IMR-90 (cell line): ENCODE results near the gene FLII. TPM values are rescaled to one million over a fixed set of nuclear protein-coding genes. Genes with fewer than 3 reads are reported as not detected.

ENCODE experiments used
- ATAC-seq: fragments of 200-7000 bp; cut with Tn5 transposase; 2 replicates; pipeline ENCODE4 v1.9.1; 2020; ENCODE audit warnings: low read depth, mild to moderate bottlenecking, moderate library complexity
- BruUV-seq: library from RNA; stranded (reverse); fragments of 400-500 nt; replicated peaks from 2 replicates; lab custom pipeline; 2021; lab: Mats Ljungman, UMichigan
- CTCF ChIA-PET: fragments of 300-600 bp; formaldehyde crosslinking; extraction: SDS; loops from one replicate; lab custom pipeline; 2021; ENCODE audit warnings: antibody characterized with exemption; lab: Yijun Ruan, JAX
- POLR2A ChIA-PET: fragments of 300-600 bp; sonication (Branson Sonifier 250); formaldehyde crosslinking; loops from one replicate; lab custom pipeline; 2022; ENCODE audit warnings: antibody characterized with exemption; ENCODE audit not compliant: unreplicated experiment; lab: Charles Lee
- DNase-seq: peaks from one replicate; pipeline ENCODE4 v3.0.0; 2013
- H2AFZ ChIP-seq: replicated peaks from 2 replicates; pipeline ENCODE3; 2013; ENCODE audit warnings: low read length, mild to moderate bottlenecking; ENCODE audit not compliant: poor library complexity
- H2AK5ac ChIP-seq: 2 replicates; pipeline ENCODE4 v1.6.1; 2013; ENCODE audit warnings: low read depth, low read length, inconsistent platforms
- H2AK9ac ChIP-seq: replicated peaks from 2 replicates; pipeline ENCODE3; 2013; ENCODE audit warnings: mild to moderate bottlenecking, low read depth, low read length, moderate library complexity; ENCODE audit not compliant: poor library complexity
- H2BK120ac ChIP-seq: 2 replicates; pipeline ENCODE4 v1.6.1; 2013; ENCODE audit warnings: low read depth, low read length, inconsistent platforms
- H2BK15ac ChIP-seq: 3 replicates; pipeline ENCODE4 v1.6.1; 2013; ENCODE audit warnings: low read depth, low read length, inconsistent platforms
- H2BK20ac ChIP-seq: 2 replicates; pipeline ENCODE4 v1.6.1; 2013; ENCODE audit warnings: low read depth, mild to moderate bottlenecking, inconsistent platforms, low read length, moderate library complexity
- H2BK5ac ChIP-seq: 2 replicates; pipeline ENCODE4 v1.6.1; 2013; ENCODE audit warnings: mild to moderate bottlenecking, low read depth, low read length, inconsistent platforms; ENCODE audit not compliant: poor library complexity, severe bottlenecking
- H3K14ac ChIP-seq: replicated peaks from 2 replicates; pipeline ENCODE4 v1.6.1; 2013; ENCODE audit warnings: low read depth, low read length, inconsistent platforms
- H3K18ac ChIP-seq: 2 replicates; pipeline ENCODE4 v1.6.1; 2013; ENCODE audit warnings: low read depth, low read length, control low read depth
- H3K23ac ChIP-seq: 2 replicates; pipeline ENCODE4 v1.6.1; 2013; ENCODE audit warnings: low read depth, low read length, inconsistent platforms
- H3K27ac ChIP-seq: 2 replicates; pipeline ENCODE4 v1.5.1; 2013; ENCODE audit warnings: mild to moderate bottlenecking, control low read depth, low read length; ENCODE audit not compliant: insufficient read depth
- H3K27me3 ChIP-seq: 2 replicates; pipeline ENCODE4 v1.6.1; 2013; ENCODE audit warnings: low read length; ENCODE audit not compliant: control insufficient read depth, insufficient read depth
- H3K36me3 ChIP-seq: 2 replicates; pipeline ENCODE4 v1.6.1; 2013; ENCODE audit warnings: low read length, mixed read lengths; ENCODE audit not compliant: control insufficient read depth, insufficient read depth
- H3K4ac ChIP-seq: 2 replicates; pipeline ENCODE4 v1.6.1; 2013; ENCODE audit warnings: low read depth, low read length, inconsistent platforms
- H3K4me1 ChIP-seq: 2 replicates; pipeline ENCODE4 v1.6.1; 2013; ENCODE audit warnings: low read length, mixed read lengths; ENCODE audit not compliant: control insufficient read depth, insufficient read depth
- H3K4me2 ChIP-seq: 2 replicates; pipeline ENCODE4 v1.6.1; 2013; ENCODE audit warnings: low read depth, mild to moderate bottlenecking, control low read depth, low read length, moderate library complexity
- H3K4me3 ChIP-seq: 2 replicates; pipeline ENCODE4 v1.5.1; 2013; ENCODE audit warnings: low read depth, mild to moderate bottlenecking, control low read depth, low read length, moderate library complexity; ENCODE audit not compliant: insufficient read depth
- H3K56ac ChIP-seq: 2 replicates; pipeline ENCODE4 v1.6.1; 2013; ENCODE audit warnings: low read length, inconsistent platforms; ENCODE audit not compliant: insufficient read depth; ENCODE audit errors: extremely low read depth
- H3K79me1 ChIP-seq, 2 experiments: 2 replicates each; pipeline ENCODE4 v1.6.1; 2013; ENCODE audit warnings: low read length in 2 of 2, inconsistent platforms in 1 of 2, low read depth in 1 of 2
- H3K9ac ChIP-seq: 2 replicates; pipeline ENCODE4 v1.6.1; 2013; ENCODE audit warnings: low read depth, low read length, control low read depth
- H3K9me1 ChIP-seq: 2 replicates; pipeline ENCODE4 v1.6.1; 2013; ENCODE audit warnings: low read length, inconsistent platforms; ENCODE audit not compliant: insufficient read depth
- H3K9me3 ChIP-seq: 2 replicates; pipeline ENCODE4 v1.6.1; 2013; ENCODE audit warnings: low read length; ENCODE audit not compliant: control insufficient read depth, insufficient read depth
- H4K20me1 ChIP-seq: 2 replicates; pipeline ENCODE4 v1.6.1; 2013; ENCODE audit warnings: low read length, inconsistent platforms; ENCODE audit not compliant: insufficient read depth
- H4K5ac ChIP-seq: 2 replicates; pipeline ENCODE4 v1.6.1; 2013; ENCODE audit warnings: mild to moderate bottlenecking, low read depth, low read length, control low read depth
- H4K8ac ChIP-seq, 2 experiments: 2 replicates each; pipeline ENCODE4 v1.6.1; 2013; ENCODE audit warnings: low read depth in 2 of 2, low read length in 2 of 2, control low read depth in 1 of 2, inconsistent platforms in 1 of 2
- H4K91ac ChIP-seq: 2 replicates; pipeline ENCODE4 v1.6.1; 2013; ENCODE audit warnings: low read depth, low read length, inconsistent platforms; ENCODE audit not compliant: insufficient read depth
- MAFK ChIP-seq: IDR thresholded peaks from 2 replicates; pipeline ENCODE4 v1.6.1; 2012; ENCODE audit warnings: low read depth, low read length, improper control_type of control experiment
- MXI1 ChIP-seq: IDR thresholded peaks from 2 replicates; pipeline ENCODE4 v1.6.1; 2012; ENCODE audit warnings: low read depth, mild to moderate bottlenecking, low read length, moderate library complexity, borderline replicate concordance
- RAD21 ChIP-seq: IDR thresholded peaks from 2 replicates; pipeline ENCODE4 v1.6.1; 2012; ENCODE audit warnings: low read length, improper control_type of control experiment
- WGBS, 2 experiments: methylation state at CpG; one replicate each; pipeline versions ENCODE4 v1.1.5 to v1.1.7; 2013; ENCODE audit warnings: missing lambda C conversion rate in 2 of 2; ENCODE audit not compliant: insufficient read length in 1 of 2; ENCODE audit errors: extremely low coverage in 2 of 2; 5-methylcytosine and 5-hydroxymethylcytosine counted together
- dilution Hi-C: fragments of 300-500 bp; cut with HindIII; formaldehyde crosslinking; loops from one replicate; pipeline ENCODE4 v1.14.3; 2018; ENCODE audit warnings: low sequenced_read_pairs; ENCODE audit not compliant: unreplicated experiment
- in situ Hi-C: fragments of 300-500 bp; cut with MboI; formaldehyde crosslinking; loops from 3 replicates; pipeline ENCODE4 v1.14.3; 2019; ENCODE audit warnings: low sequenced_read_pairs, inconsistent platforms, mixed read lengths
- intact Hi-C: fragments of 100-400 bp; cut with micrococcal nuclease; formaldehyde crosslinking; loops from 2 replicates; pipeline ENCODE4 v1.10.0; 2022
- polyA plus RNA-seq, 3 experiments: library from polyadenylated mRNA; depleted of rRNA; stranded (reverse); fragments of >200 nt; gene quantifications; 2 replicates each; pipeline ENCODE4 v1.2.3, GENCODE V29; 2012; ENCODE audit warnings: low replicate concordance in 1 of 3
- total RNA-seq: library from RNA; depleted of rRNA; stranded (reverse); fragments of >200 nt; gene quantifications from 2 replicates; pipeline ENCODE4 v1.2.3, GENCODE V29; 2012

Gene FLII
- total and polyA plus RNA-seq, 2 of the 4 experiments (the other 2 are of a cell fraction) = 263 to 290 TPM

DNA sequence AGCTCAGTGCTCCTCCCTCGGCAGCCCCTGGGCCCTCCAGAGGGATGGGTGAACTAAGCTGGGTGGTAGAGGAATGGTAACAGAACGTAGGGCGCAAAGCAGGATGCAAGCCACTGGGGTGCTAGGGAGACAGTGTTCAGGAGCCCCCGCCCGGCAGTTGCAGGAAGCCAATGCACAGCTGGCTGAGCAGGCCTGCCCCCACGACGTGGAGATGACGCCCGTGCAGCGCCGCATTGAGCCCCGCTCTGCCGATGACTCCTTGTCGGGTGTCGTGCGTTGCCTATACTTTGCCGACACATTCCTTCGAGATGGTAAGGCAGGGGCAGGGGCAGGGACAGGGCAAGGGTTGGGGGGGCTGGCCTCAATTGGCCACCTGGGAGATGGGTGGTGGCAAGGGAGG is 20.2 kb downstream of the FLII start:
- Histone ChIP-seq H3K4me3 (no peak overlapping the region), H4K8ac (no peak overlapping the region), H3K4ac (no peak overlapping the region), H2BK20ac (no peak overlapping the region), H3K14ac (no peak overlapping the region), H3K9me3 (no peaks in the 10 kb centered on the region), H3K79me1 (peaks cover 0 to 13% of the 10 kb centered on the region in 2 experiments; a peak in 3 of 4 replicates), H2BK15ac (no peak overlapping the region), H3K9me1 (no peaks in the 10 kb centered on the region), H2BK120ac (no peak overlapping the region), H3K27ac (no peak overlapping the region), H2AK5ac (no peak overlapping the region), H3K4me2 (no peak overlapping the region), H4K91ac (no peak overlapping the region), H3K23ac (no peak overlapping the region), H4K5ac (no peak overlapping the region), H3K27me3 (no peaks in the 10 kb centered on the region), H3K36me3 (peaks cover 75% of the 10 kb centered on the region), H3K9ac (no peak overlapping the region), H2AK9ac (no peak overlapping the region), H3K18ac (no peak overlapping the region), H3K4me1 (peaks cover 5% of the 10 kb centered on the region), H2BK5ac (no peak overlapping the region), H2AFZ (peak overlapping the region; percentile 21), H3K56ac (no peak overlapping the region), H4K20me1 (peaks cover 2% of the 10 kb centered on the region)
- TF ChIP-seq MAFK = no peak
- TF ChIP-seq RAD21 = no peak
- TF ChIP-seq MXI1 = no peak
- WGBS, 2 experiments = 83% methylated on average over 2 of the region's 18 CpGs; no CpG with 5 or more reads in 1 of the 2 experiments
- no peak for ATAC-seq
- in situ Hi-C loops = no loop called here
- dilution Hi-C loops = no loop called here
- no TSS peak for BruUV-seq
- no peak for DNase-seq
- ChIA-PET CTCF (no interaction called here), POLR2A (interaction anchor here (0.6 kb wide), 1 partner anchor 284 kb away, joined by 9 read pairs; no protein-coding TSS in a partner anchor)
- intact Hi-C loops = no loop called here
